GM12875 (cell line): Measurements from ENCODE around the gene C19orf38.

Experiments used
- H3K4me3 ChIP-seq: one replicate; pipeline ENCODE4 v1.5.1; 2011; ENCODE audit warnings: low read depth, low read length, control low read depth
- CTCF ChIP-seq: IDR thresholded peaks from 2 replicates; pipeline ENCODE4 v1.5.1; 2011; ENCODE audit warnings: low read depth, mild to moderate bottlenecking, control low read depth, inconsistent platforms, low read length, moderate library complexity, borderline replicate concordance; ENCODE audit not compliant: insufficient read depth

The C19orf38 gene

GRCh38 chr19:10848230-10848856, at the start of gene C19orf38:
TSS of gene C19orf38 (plus strand) at chr19:10848415. CDS start at chr19:10848509, 94 bp downstream.
- no peak for TF ChIP-seq CTCF
- H3K4me3 ChIP-seq: peak within 1 kb of the TSS; percentile 41

- no peak for TF ChIP-seq CTCF
These were observed 47.7 kb upstream of the C19orf38 start for GRCh38 chr19:10800488-10800887.

GRCh38 chr19:10802479-10802878, 45.7 kb upstream of the C19orf38 start:
- TF ChIP-seq CTCF: no peak
- H3K4me3 ChIP-seq: no peak overlapping the region

More at GRCh38 chr19:10800488-10800887, 47.7 kb upstream of the C19orf38 start:
- H3K4me3 ChIP-seq: no peak overlapping the region

GRCh38 chr19:10803252-10803651, 45.0 kb upstream of the C19orf38 start:
- TF ChIP-seq CTCF: no peak
- no peak overlapping the region for H3K4me3 ChIP-seq

GRCh38 chr19:10805065-10805757, 43.0 kb upstream of the C19orf38 start:
- no peak overlapping the region for H3K4me3 ChIP-seq
- no peak for TF ChIP-seq CTCF

GRCh38 chr19:10805758-10806247, 42.4 kb upstream of the C19orf38 start:
- TF ChIP-seq CTCF: no peak
- H3K4me3 ChIP-seq: no peak overlapping the region

- no peak for TF ChIP-seq CTCF
- H3K4me3 ChIP-seq: no peak overlapping the region
These were observed 39.1 kb upstream of the C19orf38 start for GRCh38 chr19:10808937-10809649.
